ENCODE data around the gene COMMD10.

DNA sequence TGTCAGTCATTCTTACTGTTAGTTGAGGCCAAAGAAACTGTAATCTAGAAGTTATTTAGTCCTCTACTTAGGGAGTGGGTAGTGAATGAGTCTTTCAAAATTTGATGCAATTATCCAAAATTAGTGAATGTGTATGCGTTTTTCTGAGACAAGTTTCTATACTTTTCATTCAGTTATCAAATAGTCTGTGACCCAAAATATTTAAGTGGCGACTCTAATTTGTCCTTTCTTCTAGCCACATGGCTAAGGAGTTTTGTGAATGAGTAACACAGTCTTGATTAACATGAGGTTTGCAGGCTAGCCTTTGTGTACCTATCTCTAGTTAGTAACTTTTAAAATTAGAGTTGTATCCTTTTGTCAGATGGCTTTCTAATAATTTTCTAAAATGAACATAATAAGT, 45.6 kb downstream of the COMMD10 start:
- TF ChIP-seq CTCF (IDR thresholded peaks at IDR 0.05) (no peak), EP300 (IDR thresholded peaks at IDR 0.05) (no peak)

Measured in stomach (tissue), 4 donors.